IMR-90 (cell line): ENCODE measurements around the gene CCR5AS.

Experiments used
- ATAC-seq: fragments of 200-7000 bp; cut with Tn5 transposase; 2 replicates; pipeline ENCODE4 v1.9.1; 2020; ENCODE audit warnings: low read depth, mild to moderate bottlenecking, moderate library complexity
- BruUV-seq: library from RNA; stranded (reverse); fragments of 400-500 nt; replicated peaks from 2 replicates; lab custom pipeline; 2021; lab: Mats Ljungman, UMichigan
- CTCF ChIA-PET: fragments of 300-600 bp; formaldehyde crosslinking; extraction: SDS; loops from one replicate; lab custom pipeline; 2021; ENCODE audit warnings: antibody characterized with exemption; lab: Yijun Ruan, JAX
- POLR2A ChIA-PET: fragments of 300-600 bp; sonication (Branson Sonifier 250); formaldehyde crosslinking; loops from one replicate; lab custom pipeline; 2022; ENCODE audit warnings: antibody characterized with exemption; ENCODE audit not compliant: unreplicated experiment; lab: Charles Lee
- DNase-seq: peaks from one replicate; pipeline ENCODE4 v3.0.0; 2013
- H2AFZ ChIP-seq: replicated peaks from 2 replicates; pipeline ENCODE3; 2013; ENCODE audit warnings: low read length, mild to moderate bottlenecking; ENCODE audit not compliant: poor library complexity
- H2AK5ac ChIP-seq: 2 replicates; pipeline ENCODE4 v1.6.1; 2013; ENCODE audit warnings: low read depth, low read length, inconsistent platforms
- H2AK9ac ChIP-seq: replicated peaks from 2 replicates; pipeline ENCODE3; 2013; ENCODE audit warnings: mild to moderate bottlenecking, low read depth, low read length, moderate library complexity; ENCODE audit not compliant: poor library complexity
- H2BK120ac ChIP-seq: 2 replicates; pipeline ENCODE4 v1.6.1; 2013; ENCODE audit warnings: low read depth, low read length, inconsistent platforms
- H2BK15ac ChIP-seq: 3 replicates; pipeline ENCODE4 v1.6.1; 2013; ENCODE audit warnings: low read depth, low read length, inconsistent platforms
- H2BK20ac ChIP-seq: 2 replicates; pipeline ENCODE4 v1.6.1; 2013; ENCODE audit warnings: low read depth, mild to moderate bottlenecking, inconsistent platforms, low read length, moderate library complexity
- H2BK5ac ChIP-seq: 2 replicates; pipeline ENCODE4 v1.6.1; 2013; ENCODE audit warnings: mild to moderate bottlenecking, low read depth, low read length, inconsistent platforms; ENCODE audit not compliant: poor library complexity, severe bottlenecking
- H3K14ac ChIP-seq: replicated peaks from 2 replicates; pipeline ENCODE4 v1.6.1; 2013; ENCODE audit warnings: low read depth, low read length, inconsistent platforms
- H3K18ac ChIP-seq: 2 replicates; pipeline ENCODE4 v1.6.1; 2013; ENCODE audit warnings: low read depth, low read length, control low read depth
- H3K23ac ChIP-seq: 2 replicates; pipeline ENCODE4 v1.6.1; 2013; ENCODE audit warnings: low read depth, low read length, inconsistent platforms
- H3K27ac ChIP-seq: 2 replicates; pipeline ENCODE4 v1.5.1; 2013; ENCODE audit warnings: mild to moderate bottlenecking, control low read depth, low read length; ENCODE audit not compliant: insufficient read depth
- H3K27me3 ChIP-seq: 2 replicates; pipeline ENCODE4 v1.6.1; 2013; ENCODE audit warnings: low read length; ENCODE audit not compliant: control insufficient read depth, insufficient read depth
- H3K36me3 ChIP-seq: 2 replicates; pipeline ENCODE4 v1.6.1; 2013; ENCODE audit warnings: low read length, mixed read lengths; ENCODE audit not compliant: control insufficient read depth, insufficient read depth
- H3K4ac ChIP-seq: 2 replicates; pipeline ENCODE4 v1.6.1; 2013; ENCODE audit warnings: low read depth, low read length, inconsistent platforms
- H3K4me1 ChIP-seq: 2 replicates; pipeline ENCODE4 v1.6.1; 2013; ENCODE audit warnings: low read length, mixed read lengths; ENCODE audit not compliant: control insufficient read depth, insufficient read depth
- H3K4me2 ChIP-seq: 2 replicates; pipeline ENCODE4 v1.6.1; 2013; ENCODE audit warnings: low read depth, mild to moderate bottlenecking, control low read depth, low read length, moderate library complexity
- H3K4me3 ChIP-seq: 2 replicates; pipeline ENCODE4 v1.5.1; 2013; ENCODE audit warnings: low read depth, mild to moderate bottlenecking, control low read depth, low read length, moderate library complexity; ENCODE audit not compliant: insufficient read depth
- H3K56ac ChIP-seq: 2 replicates; pipeline ENCODE4 v1.6.1; 2013; ENCODE audit warnings: low read length, inconsistent platforms; ENCODE audit not compliant: insufficient read depth; ENCODE audit errors: extremely low read depth
- H3K79me1 ChIP-seq, 2 experiments: 2 replicates each; pipeline ENCODE4 v1.6.1; 2013; ENCODE audit warnings: low read length in 2 of 2, inconsistent platforms in 1 of 2, low read depth in 1 of 2
- H3K9ac ChIP-seq: 2 replicates; pipeline ENCODE4 v1.6.1; 2013; ENCODE audit warnings: low read depth, low read length, control low read depth
- H3K9me1 ChIP-seq: 2 replicates; pipeline ENCODE4 v1.6.1; 2013; ENCODE audit warnings: low read length, inconsistent platforms; ENCODE audit not compliant: insufficient read depth
- H3K9me3 ChIP-seq: 2 replicates; pipeline ENCODE4 v1.6.1; 2013; ENCODE audit warnings: low read length; ENCODE audit not compliant: control insufficient read depth, insufficient read depth
- H4K20me1 ChIP-seq: 2 replicates; pipeline ENCODE4 v1.6.1; 2013; ENCODE audit warnings: low read length, inconsistent platforms; ENCODE audit not compliant: insufficient read depth
- H4K5ac ChIP-seq: 2 replicates; pipeline ENCODE4 v1.6.1; 2013; ENCODE audit warnings: mild to moderate bottlenecking, low read depth, low read length, control low read depth
- H4K8ac ChIP-seq, 2 experiments: 2 replicates each; pipeline ENCODE4 v1.6.1; 2013; ENCODE audit warnings: low read depth in 2 of 2, low read length in 2 of 2, control low read depth in 1 of 2, inconsistent platforms in 1 of 2
- H4K91ac ChIP-seq: 2 replicates; pipeline ENCODE4 v1.6.1; 2013; ENCODE audit warnings: low read depth, low read length, inconsistent platforms; ENCODE audit not compliant: insufficient read depth
- CHD1 ChIP-seq: IDR thresholded peaks from 2 replicates; pipeline ENCODE4 v1.6.1; 2012; ENCODE audit warnings: low read depth, low read length, improper control_type of control experiment
- MXI1 ChIP-seq: IDR thresholded peaks from 2 replicates; pipeline ENCODE4 v1.6.1; 2012; ENCODE audit warnings: low read depth, mild to moderate bottlenecking, low read length, moderate library complexity, borderline replicate concordance
- POLR2A ChIP-seq: IDR thresholded peaks from 2 replicates; pipeline ENCODE4 v1.6.1; 2012; ENCODE audit warnings: mild to moderate bottlenecking, low read depth, low read length
- WGBS, 2 experiments: methylation state at CpG; one replicate each; pipeline versions ENCODE4 v1.1.5 to v1.1.7; 2013; ENCODE audit warnings: missing lambda C conversion rate in 2 of 2; ENCODE audit not compliant: insufficient read length in 1 of 2; ENCODE audit errors: extremely low coverage in 2 of 2; 5-methylcytosine and 5-hydroxymethylcytosine counted together
- dilution Hi-C: fragments of 300-500 bp; cut with HindIII; formaldehyde crosslinking; loops from one replicate; pipeline ENCODE4 v1.14.3; 2018; ENCODE audit warnings: low sequenced_read_pairs; ENCODE audit not compliant: unreplicated experiment
- in situ Hi-C: fragments of 300-500 bp; cut with MboI; formaldehyde crosslinking; loops from 3 replicates; pipeline ENCODE4 v1.14.3; 2019; ENCODE audit warnings: low sequenced_read_pairs, inconsistent platforms, mixed read lengths
- intact Hi-C: fragments of 100-400 bp; cut with micrococcal nuclease; formaldehyde crosslinking; loops from 2 replicates; pipeline ENCODE4 v1.10.0; 2022

Gene CCR5AS

GRCh38 chr3:46383211-46383950 lies 23.5 kb downstream of the CCR5AS start:
- H3K4me3 ChIP-seq = no peak overlapping the region
- H2BK120ac ChIP-seq = no peak overlapping the region
- H4K91ac ChIP-seq = no peak overlapping the region
- TF ChIP-seq POLR2A (no peak), MXI1 (no peak), CHD1 (no peak)
- H4K5ac ChIP-seq = no peak overlapping the region
- H3K23ac ChIP-seq = no peak overlapping the region
- H4K20me1 ChIP-seq = no peaks in the 10 kb centered on the region
- no peak overlapping the region for H3K4me2 ChIP-seq
- ChIA-PET CTCF (interaction anchor here (1.4 kb wide), 1 partner anchor 304 kb away, joined by 3 read pairs; no protein-coding TSS in a partner anchor), POLR2A (no interaction called here)
- H3K4ac ChIP-seq = no peak overlapping the region
- peaks cover 4% of the 10 kb centered on the region for H3K9me1 ChIP-seq
- no peak overlapping the region for H2AK5ac ChIP-seq
- H2AFZ ChIP-seq = no peak overlapping the region
- H3K9ac ChIP-seq = no peak overlapping the region
- H2BK15ac ChIP-seq = no peak overlapping the region
- no peak overlapping the region for H3K56ac ChIP-seq
- dilution Hi-C loops (no loop called here), in situ Hi-C loops (no loop called here), intact Hi-C loops (no loop called here)
- H3K27me3 ChIP-seq = peaks cover 28% of the 10 kb centered on the region
- H2BK20ac ChIP-seq = no peak overlapping the region
- no peaks in the 10 kb centered on the region for H3K4me1 ChIP-seq
- no peaks in the 10 kb centered on the region for H3K36me3 ChIP-seq
- no CpG with 5 or more reads among the region's 6 CpGs for WGBS, 2 experiments
- ATAC-seq = no peak
- no peak overlapping the region for H2BK5ac ChIP-seq
- H3K79me1 ChIP-seq = no peaks in the 10 kb centered on the region
- no peak overlapping the region for H3K14ac ChIP-seq
- no peak overlapping the region for H4K8ac ChIP-seq
- H3K18ac ChIP-seq = no peak overlapping the region
- no peak overlapping the region for H3K27ac ChIP-seq
- no peak overlapping the region for H2AK9ac ChIP-seq
- no peak for DNase-seq
- H3K9me3 ChIP-seq = no peaks in the 10 kb centered on the region
- BruUV-seq = no TSS peak
